K562 (cell line): ENCODE measurements around the gene SOX2.

Experiments used
- MYC ChIP-seq, 2 experiments: fragments of 250-450 bp in 1 of 2; sonication (Bioruptor Pico) in 1 of 2; IDR thresholded peaks; 2 replicates each; pipeline versions ENCODE4 v1.5.1 to v1.6.1; 2012 to 2021; ENCODE audit warnings: low read depth in 2 of 2, borderline replicate concordance in 1 of 2, improper control_type of control experiment in 1 of 2, low read length in 1 of 2, mild to moderate bottlenecking in 1 of 2, moderate library complexity in 1 of 2
- POLR2B ChIP-seq: fragments of 450-650 bp; IDR thresholded peaks from 2 replicates; pipeline ENCODE4 v1.6.1; 2018; ENCODE audit warnings: low read depth; ENCODE audit not compliant: partially characterized antibody
- PTBP1 ChIP-seq: fragments of 200-400 bp; formaldehyde crosslinking; IDR thresholded peaks from 2 replicates; pipeline ENCODE4 v1.6.1; 2017; ENCODE audit warnings: low read depth, low read length
- ZNF212 ChIP-seq: fragments of 450-650 bp; formaldehyde crosslinking; IDR thresholded peaks from 2 replicates; pipeline ENCODE4 v1.4.0; 2020; ENCODE audit warnings: mild to moderate bottlenecking
- ZNF311 ChIP-seq: fragments of 250-450 bp; sonication (Bioruptor Pico); IDR thresholded peaks from 2 replicates; pipeline ENCODE4 v1.4.0; 2020; ENCODE audit warnings: mild to moderate bottlenecking, moderate library complexity
- TF ChIP-seq, protein P1 (sequence below), 3 experiments: IDR thresholded peaks in 2 of 3; conservative IDR thresholded peaks in 1 of 3; 2 replicates each; pipeline ENCODE4 v1.5.1; 2011 to 2012; ENCODE audit warnings: low read length in 3 of 3, mild to moderate bottlenecking in 3 of 3, control low read depth in 2 of 3, improper control_type of control experiment in 1 of 3, inconsistent platforms in 1 of 3, low read depth in 1 of 3, mixed read lengths in 1 of 3, moderate library complexity in 1 of 3; ENCODE audit not compliant: insufficient read depth in 2 of 3
- TF ChIP-seq, protein P2 (sequence below): fragments of 450-650 bp; IDR thresholded peaks from 2 replicates; pipeline ENCODE4 v1.6.1; 2016

DNA sequence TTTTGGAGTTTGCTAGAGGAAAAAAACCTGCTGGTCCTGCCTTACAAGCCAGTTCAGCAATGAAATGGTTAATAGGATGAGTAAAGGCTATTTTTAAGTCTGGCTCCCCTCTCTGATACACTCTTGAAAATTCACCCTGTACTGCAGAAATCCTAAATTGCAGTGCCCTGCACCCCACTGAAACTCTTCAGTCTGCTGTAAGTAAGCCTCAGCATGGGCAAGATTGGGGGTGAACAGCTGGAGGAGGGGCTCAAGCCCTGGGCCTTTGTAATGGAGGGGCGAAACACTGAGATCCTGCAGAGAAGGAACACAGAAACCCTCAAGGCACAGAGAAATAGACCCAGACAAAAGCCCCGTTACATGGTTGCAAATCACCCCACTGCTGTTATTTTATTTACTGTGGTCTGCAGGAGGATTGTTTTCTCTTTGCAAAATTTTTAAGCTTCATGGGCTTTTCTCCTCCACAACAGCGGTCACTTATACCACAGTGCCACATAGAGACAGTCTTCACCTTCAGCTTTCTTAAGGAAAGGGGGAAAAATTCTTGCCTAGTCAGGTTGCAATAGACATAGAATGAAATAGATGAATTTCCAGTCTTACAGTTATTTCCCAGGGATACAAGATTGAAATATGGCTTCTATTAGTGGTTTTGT lies 45.0 kb downstream of the SOX2 start:
- TF ChIP-seq POLR2B = no peak
- TF ChIP-seq, protein P1, sequence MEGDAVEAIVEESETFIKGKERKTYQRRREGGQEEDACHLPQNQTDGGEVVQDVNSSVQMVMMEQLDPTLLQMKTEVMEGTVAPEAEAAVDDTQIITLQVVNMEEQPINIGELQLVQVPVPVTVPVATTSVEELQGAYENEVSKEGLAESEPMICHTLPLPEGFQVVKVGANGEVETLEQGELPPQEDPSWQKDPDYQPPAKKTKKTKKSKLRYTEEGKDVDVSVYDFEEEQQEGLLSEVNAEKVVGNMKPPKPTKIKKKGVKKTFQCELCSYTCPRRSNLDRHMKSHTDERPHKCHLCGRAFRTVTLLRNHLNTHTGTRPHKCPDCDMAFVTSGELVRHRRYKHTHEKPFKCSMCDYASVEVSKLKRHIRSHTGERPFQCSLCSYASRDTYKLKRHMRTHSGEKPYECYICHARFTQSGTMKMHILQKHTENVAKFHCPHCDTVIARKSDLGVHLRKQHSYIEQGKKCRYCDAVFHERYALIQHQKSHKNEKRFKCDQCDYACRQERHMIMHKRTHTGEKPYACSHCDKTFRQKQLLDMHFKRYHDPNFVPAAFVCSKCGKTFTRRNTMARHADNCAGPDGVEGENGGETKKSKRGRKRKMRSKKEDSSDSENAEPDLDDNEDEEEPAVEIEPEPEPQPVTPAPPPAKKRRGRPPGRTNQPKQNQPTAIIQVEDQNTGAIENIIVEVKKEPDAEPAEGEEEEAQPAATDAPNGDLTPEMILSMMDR (IDR thresholded peaks at IDR 0.05 in 2 of 3, conservative IDR thresholded peaks at IDR 0.05 in 1 of 3; ENCODE audit: insufficient read depth in 2 of 3, low read depth in 1 of 3, low read length in 3 of 3) = no peak
- TF ChIP-seq MYC (IDR thresholded peaks at IDR 0.05; ENCODE audit: low read depth, low read length) = no peak
- TF ChIP-seq MYC (CRISPR knock-in tag; IDR thresholded peaks at IDR 0.05; ENCODE audit: borderline replicate concordance, low read depth) = no peak
- TF ChIP-seq, protein P2, sequence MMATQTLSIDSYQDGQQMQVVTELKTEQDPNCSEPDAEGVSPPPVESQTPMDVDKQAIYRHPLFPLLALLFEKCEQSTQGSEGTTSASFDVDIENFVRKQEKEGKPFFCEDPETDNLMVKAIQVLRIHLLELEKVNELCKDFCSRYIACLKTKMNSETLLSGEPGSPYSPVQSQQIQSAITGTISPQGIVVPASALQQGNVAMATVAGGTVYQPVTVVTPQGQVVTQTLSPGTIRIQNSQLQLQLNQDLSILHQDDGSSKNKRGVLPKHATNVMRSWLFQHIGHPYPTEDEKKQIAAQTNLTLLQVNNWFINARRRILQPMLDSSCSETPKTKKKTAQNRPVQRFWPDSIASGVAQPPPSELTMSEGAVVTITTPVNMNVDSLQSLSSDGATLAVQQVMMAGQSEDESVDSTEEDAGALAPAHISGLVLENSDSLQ = no peak
- TF ChIP-seq ZNF311 = no peak
- no peak for TF ChIP-seq ZNF212 (CRISPR knock-in tag)
- TF ChIP-seq PTBP1 = no peak
